HG02973 (cell line): ENCODE data around the gene IL12A.

Experiments used
- ATAC-seq: cut with Tn5 transposase; IDR thresholded peaks from one replicate; pipeline ENCODE4 v1.9.1; 2021; ENCODE audit warnings: moderate library complexity; ENCODE audit not compliant: unreplicated experiment

Gene IL12A

GRCh38 chr3:160023476-160023875, 34.8 kb downstream of the IL12A start:
- no peak for ATAC-seq

GRCh38 chr3:160027541-160028195, 39.0 kb downstream of the IL12A start:
- ATAC-seq: peak; percentile 90

- no peak for ATAC-seq
These were observed 47.1 kb downstream of the IL12A start for GRCh38 chr3:160035757-160036156.

DNA sequence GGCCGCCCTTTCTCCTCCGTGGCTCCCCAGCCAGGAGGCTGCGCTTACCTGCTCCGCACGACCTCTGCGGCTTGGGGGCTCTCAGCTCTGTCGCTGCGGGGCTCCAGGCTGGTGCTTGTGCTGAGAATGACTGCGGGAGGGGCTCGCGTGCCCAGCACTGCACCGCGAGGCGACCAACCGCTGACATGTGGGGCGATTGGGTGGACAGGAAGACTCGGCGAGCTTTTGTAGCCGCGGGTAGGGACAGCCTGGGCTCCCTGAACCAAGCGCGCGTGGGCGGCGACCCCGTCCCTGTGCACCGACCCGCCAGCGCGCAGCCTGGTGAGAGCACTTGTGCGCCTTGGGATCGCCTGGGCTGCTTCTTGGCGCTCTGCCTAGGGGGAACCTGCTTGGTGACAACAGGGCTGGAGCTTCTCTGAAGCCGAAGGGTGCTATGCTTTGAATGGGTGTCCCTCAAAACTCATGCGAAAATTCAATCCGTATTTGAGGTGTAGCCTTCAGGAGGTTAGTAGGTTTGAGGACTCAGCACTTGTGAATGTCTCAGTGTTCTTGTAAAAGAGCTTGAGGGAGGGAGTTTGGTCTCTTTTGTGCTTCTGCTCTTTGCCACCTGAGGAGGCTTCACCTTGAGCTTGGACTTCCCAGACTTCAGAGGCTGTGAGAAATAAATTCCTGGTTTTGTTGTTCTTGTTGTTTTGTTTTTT, 50.4 kb downstream of the IL12A start:
- peak; percentile 54 for ATAC-seq

GRCh38 chr3:160040181-160040580, 51.5 kb downstream of the IL12A start:
- ATAC-seq: no peak

- ATAC-seq: no peak
These were observed 52.8 kb downstream of the IL12A start for GRCh38 chr3:160041465-160041864.

DNA sequence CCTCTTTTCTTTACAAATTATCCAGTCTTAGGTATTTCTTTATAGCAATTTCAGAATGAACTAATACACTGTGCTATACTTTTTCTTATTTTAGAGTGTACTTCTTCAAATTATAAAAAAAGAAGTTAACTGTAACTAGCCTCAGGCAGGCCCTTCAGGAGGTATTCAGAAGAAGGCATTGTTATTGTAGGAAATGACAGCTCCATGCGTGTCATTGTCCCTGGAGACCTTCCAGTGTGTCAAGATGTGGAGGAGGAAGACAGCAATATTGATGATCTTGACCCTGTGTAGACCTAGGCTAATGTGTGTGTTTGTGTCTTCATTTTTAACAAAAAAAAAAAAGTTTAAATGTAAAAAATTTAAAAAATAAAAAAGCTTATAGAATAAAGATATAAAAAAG, 55.5 kb downstream of the IL12A start:
- ATAC-seq: no peak
